GM10847 (cell line): ENCODE results near the gene AQP5.

Experiments
- POLR2A ChIP-seq: IDR thresholded peaks from 2 replicates; pipeline ENCODE4 v1.6.1; 2011; ENCODE audit not compliant: insufficient read length; ENCODE audit errors: extremely low read depth

The AQP5 gene

GRCh38 chr12:49961111-49961922 lies at the start of gene AQP5:
Gene AQP5 (plus strand): TSS chr12:49961872. CDS start chr12:49962018, 146 bp downstream.
- no peak for TF ChIP-seq POLR2A

DNA sequence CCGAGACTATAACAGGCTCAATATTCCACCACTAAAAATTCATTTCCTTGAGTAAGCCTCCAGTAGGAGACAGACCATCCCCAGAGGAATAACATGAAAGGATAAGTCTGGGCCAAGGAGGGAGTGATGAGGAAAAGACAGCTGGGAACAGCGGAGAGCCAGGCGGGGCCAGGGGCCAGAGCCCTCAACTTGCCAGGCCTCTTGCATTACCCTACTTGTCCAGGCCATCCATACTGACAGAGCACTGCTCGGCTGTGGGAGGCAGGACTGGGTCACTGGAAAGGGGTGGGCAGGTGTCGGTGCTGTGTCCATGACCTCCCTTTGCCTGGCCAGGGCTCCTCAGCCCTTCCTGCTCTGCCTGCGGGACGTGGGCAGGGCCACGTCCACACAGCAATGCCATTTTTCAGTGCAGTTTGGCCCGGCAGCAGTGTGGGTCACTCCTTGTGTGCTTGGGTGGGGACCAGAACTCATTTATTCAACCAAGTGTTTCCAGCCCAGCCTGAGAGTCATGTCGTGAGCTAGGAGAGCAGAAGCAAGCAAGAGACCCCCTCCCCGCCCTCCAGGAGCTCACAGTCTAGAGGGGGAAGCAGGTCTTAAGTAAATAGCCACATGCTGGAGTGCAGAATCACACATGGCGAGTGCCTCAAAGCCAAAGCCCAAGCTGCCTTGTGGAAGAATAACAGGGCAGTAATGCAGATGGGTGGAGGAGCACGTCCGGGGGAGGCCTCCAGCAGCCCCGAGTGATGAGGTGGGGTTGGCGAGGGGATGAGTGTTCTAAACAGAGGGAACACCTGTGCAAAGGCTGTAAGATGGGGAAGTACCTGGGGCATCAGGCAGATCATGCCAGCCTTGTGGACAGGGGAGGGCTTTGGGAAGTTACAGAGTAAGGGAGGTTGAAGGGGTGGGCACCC lies 49.1 kb upstream of the AQP5 start:
- TF ChIP-seq POLR2A, result no peak

- TF ChIP-seq POLR2A, result no peak
These were observed 45.3 kb upstream of the AQP5 start for GRCh38 chr12:49916129-49916919.

- no peak for TF ChIP-seq POLR2A
These were observed 44.4 kb upstream of the AQP5 start for GRCh38 chr12:49917166-49917787.

DNA sequence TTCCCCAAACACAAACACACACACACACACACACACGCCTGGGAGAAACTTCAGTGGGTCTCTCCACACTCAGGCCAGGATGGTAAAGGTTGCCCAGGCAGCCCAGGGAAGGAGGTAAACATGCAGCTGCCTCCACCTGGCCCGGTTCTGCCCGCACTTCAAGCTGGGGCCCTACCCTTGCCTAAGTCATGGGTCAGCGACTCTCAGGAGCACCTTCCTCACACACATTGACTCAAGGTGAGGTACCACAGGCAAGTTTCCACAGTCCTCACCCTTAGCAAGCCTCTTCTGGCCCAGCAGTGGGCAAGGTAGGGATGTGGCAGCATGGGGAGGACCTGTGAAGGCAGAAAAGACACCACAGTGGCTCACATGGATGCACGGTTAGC lies 43.9 kb upstream of the AQP5 start:
- TF ChIP-seq POLR2A, result no peak

GRCh38 chr12:49920241-49920914 lies 41.3 kb upstream of the AQP5 start:
- TF ChIP-seq POLR2A, result no peak

DNA sequence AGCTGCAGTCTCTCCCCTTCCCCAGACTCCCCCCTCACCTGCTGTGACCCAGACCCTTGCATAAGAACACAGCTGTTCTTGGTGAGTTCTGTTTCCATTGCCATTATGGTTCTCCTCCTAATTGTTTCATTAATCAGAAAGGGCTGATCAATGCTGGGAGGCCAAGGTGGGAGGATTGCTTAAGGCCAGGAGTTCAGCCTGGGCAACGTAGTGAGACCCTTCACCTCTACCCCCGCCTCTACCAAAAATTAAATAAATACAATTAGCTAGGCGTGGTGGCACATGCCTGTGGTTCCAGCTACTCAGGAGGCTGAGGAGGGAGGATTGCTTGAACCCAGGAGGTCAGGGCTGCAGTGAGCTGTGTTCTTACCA lies 40.8 kb upstream of the AQP5 start:
- no peak for TF ChIP-seq POLR2A

- TF ChIP-seq POLR2A, result no peak
These were observed 40.4 kb upstream of the AQP5 start for GRCh38 chr12:49921299-49921698.

GRCh38 chr12:49921936-49922335 lies 39.7 kb upstream of the AQP5 start:
- TF ChIP-seq POLR2A, result no peak

DNA sequence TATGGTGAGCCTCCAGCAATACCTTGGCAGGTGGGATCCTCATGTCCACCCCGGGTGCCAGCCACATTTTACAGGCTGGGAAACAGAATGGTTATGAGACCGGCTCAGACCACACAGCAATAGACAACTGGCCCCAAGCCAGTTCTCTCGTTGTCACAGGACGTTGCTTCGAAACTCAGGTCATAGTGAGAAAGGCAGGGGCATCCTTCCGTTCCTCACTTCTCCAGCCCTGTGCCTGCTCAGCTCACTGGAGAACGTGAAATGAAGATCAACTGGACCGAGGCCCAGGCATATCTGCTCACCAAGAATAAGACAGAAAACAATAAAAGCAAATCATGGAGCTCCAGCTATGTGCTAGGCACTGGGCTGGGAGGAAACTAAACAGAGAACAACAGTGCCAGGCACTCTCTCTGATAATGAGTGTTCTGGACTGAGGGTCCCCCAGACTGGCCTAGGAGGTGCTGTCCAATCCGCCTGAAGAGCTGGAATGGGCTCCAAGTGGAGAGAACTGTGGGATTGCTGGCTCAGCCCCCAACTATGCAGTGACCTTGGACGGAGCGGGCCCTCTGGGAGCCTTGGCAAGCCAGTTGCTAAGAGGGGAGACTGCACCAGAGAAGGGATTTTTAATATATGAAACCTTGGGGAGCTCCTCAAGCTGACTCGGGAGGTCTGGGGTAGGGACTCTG lies 39.2 kb upstream of the AQP5 start:
- no peak for TF ChIP-seq POLR2A

- TF ChIP-seq POLR2A, result no peak
These were observed 38.5 kb upstream of the AQP5 start for GRCh38 chr12:49923035-49923644.

GRCh38 chr12:49923880-49924556 lies 37.7 kb upstream of the AQP5 start:
- no peak for TF ChIP-seq POLR2A
